Liver (tissue), 3 donors: ENCODE measurements around the gene KNDC1.

Source experiments
- CTCF ChIP-seq: fragments of 150-350 bp; IDR thresholded peaks from 2 replicates; pipeline ENCODE4 v1.5.1; 2017; ENCODE audit warnings: improper control_type of control experiment, low read depth, low read length; ENCODE audit not compliant: missing input control
- GABPA ChIP-seq, 2 donors: IDR thresholded peaks in 1 of 2; conservative IDR thresholded peaks in 1 of 2; 2 replicates each; pipeline ENCODE4 v1.6.1; 2016; ENCODE audit warnings: antibody characterized with exemption in 2 of 2, mild to moderate bottlenecking in 1 of 2, moderate library complexity in 1 of 2
- JUND ChIP-seq, 2 donors: IDR thresholded peaks; 2 replicates each; pipeline ENCODE4 v1.6.1; 2016; ENCODE audit warnings: antibody characterized with exemption in 2 of 2
- NR2F2 ChIP-seq: IDR thresholded peaks from 2 replicates; pipeline ENCODE4 v1.6.1; 2016; ENCODE audit warnings: antibody characterized with exemption
- RAD21 ChIP-seq, 2 donors: IDR thresholded peaks; 2 replicates each; pipeline ENCODE4 v1.6.1; 2016; ENCODE audit warnings: antibody characterized with exemption in 2 of 2, mild to moderate bottlenecking in 2 of 2
- REST ChIP-seq: IDR thresholded peaks from 2 replicates; pipeline ENCODE4 v1.6.1; 2016; ENCODE audit warnings: antibody characterized with exemption, mild to moderate bottlenecking
- RXRA ChIP-seq, 2 donors: IDR thresholded peaks; 2 replicates each; pipeline ENCODE4 v1.6.1; 2017 to 2018; ENCODE audit warnings: antibody characterized with exemption in 2 of 2, mild to moderate bottlenecking in 1 of 2
- SP1 ChIP-seq: IDR thresholded peaks from 2 replicates; pipeline ENCODE4 v1.6.1; 2018; ENCODE audit warnings: antibody characterized with exemption, mild to moderate bottlenecking
- TF ChIP-seq, protein P1 (sequence below): IDR thresholded peaks from 2 replicates; pipeline ENCODE4 v1.6.1; 2016; ENCODE audit warnings: antibody characterized with exemption
- donor health status: healthy.
- donor health status: healthy.

DNA sequence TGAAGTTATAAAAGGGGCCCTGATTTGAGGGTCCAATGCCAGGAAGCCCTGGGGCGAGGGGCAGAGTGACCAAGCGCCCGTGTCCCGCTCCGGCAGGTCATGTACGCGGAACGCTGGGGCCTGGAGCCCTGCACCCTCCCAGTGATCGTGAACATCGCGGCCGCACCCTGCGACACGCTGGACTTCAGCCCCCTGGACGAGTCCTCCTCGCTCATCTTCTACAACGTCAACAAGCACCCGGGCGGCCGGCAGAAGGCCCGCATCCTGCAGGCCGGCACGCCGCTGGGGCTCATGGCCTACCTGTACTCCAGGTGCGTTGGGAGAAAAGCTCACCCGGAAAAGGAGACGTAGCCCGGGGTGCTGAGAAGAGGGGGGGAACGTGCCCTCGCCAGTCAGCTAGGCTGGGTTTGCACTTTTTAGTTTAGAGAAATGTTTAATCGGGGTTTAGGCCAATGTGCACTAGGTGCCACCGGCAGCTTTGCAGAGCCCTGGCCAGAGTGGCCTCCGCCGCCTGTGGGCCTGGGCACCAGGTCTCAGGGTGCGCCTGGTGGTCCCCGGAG is 47.1 kb downstream of the KNDC1 start:
- TF ChIP-seq JUND (IDR thresholded peaks at IDR 0.05) (no peak), RAD21 (IDR thresholded peaks at IDR 0.05) (no peak), CTCF (no peak), RXRA (IDR thresholded peaks at IDR 0.05) (no peak), NR2F2 (no peak), GABPA (IDR thresholded peaks at IDR 0.05 in 1 of 2, conservative IDR thresholded peaks at IDR 0.05 in 1 of 2) (no peak), REST (no peak), SP1 (no peak)
- TF ChIP-seq, protein P1, sequence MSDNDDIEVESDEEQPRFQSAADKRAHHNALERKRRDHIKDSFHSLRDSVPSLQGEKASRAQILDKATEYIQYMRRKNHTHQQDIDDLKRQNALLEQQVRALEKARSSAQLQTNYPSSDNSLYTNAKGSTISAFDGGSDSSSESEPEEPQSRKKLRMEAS = no peak
